Glutamatergic neuron (in vitro differentiated cells): ENCODE measurements around the gene PPP4R2. TPM values are rescaled to one million over a fixed set of nuclear protein-coding genes. Genes with fewer than 3 reads are reported as not detected.

Experiments
- DNase-seq: peaks from one replicate; pipeline ENCODE4 v3.0.0; 2022
- H3K27ac Mint-ChIP-seq: one replicate; pipeline ENCODE4 v1.8.0; 2020; ENCODE audit warnings: mild to moderate bottlenecking, mixed read lengths, inconsistent platforms; ENCODE audit not compliant: unreplicated experiment
- H3K27me3 Mint-ChIP-seq: one replicate; pipeline ENCODE4 v1.8.0; 2020; ENCODE audit warnings: mild to moderate bottlenecking, moderate library complexity, mixed read lengths, inconsistent platforms; ENCODE audit not compliant: unreplicated experiment
- H3K36me3 Mint-ChIP-seq: one replicate; pipeline ENCODE4 v1.8.0; 2020; ENCODE audit warnings: mild to moderate bottlenecking, mixed read lengths, inconsistent platforms; ENCODE audit not compliant: unreplicated experiment
- H3K4me1 Mint-ChIP-seq: one replicate; pipeline ENCODE4 v1.8.0; 2020; ENCODE audit warnings: mild to moderate bottlenecking, low read depth, mixed read lengths, inconsistent platforms; ENCODE audit not compliant: unreplicated experiment
- H3K4me3 Mint-ChIP-seq: one replicate; pipeline ENCODE4 v1.8.0; 2020; ENCODE audit warnings: mild to moderate bottlenecking, mixed read lengths, inconsistent platforms; ENCODE audit not compliant: unreplicated experiment
- H3K9me3 Mint-ChIP-seq: one replicate; pipeline ENCODE4 v1.8.0; 2020; ENCODE audit warnings: mild to moderate bottlenecking, moderate library complexity, mixed read lengths, inconsistent platforms; ENCODE audit not compliant: unreplicated experiment
- total RNA-seq: library from RNA; stranded (reverse); fragmentation: NEBNext Ultra II Directional; extraction: Animal tissue kit (Norgen Biotek cat#: 25700); gene quantifications from one replicate; pipeline ENCODE4 v1.2.1, GENCODE V29; 2021; ENCODE audit not compliant: unreplicated experiment
- TF ChIP-seq, protein P1 (sequence below): fragments of 200-600 bp; sonication (generic); IDR thresholded peaks from one replicate; pipeline ENCODE4 v1.5.0; 2021; ENCODE audit not compliant: partially characterized antibody, unreplicated experiment

Gene PPP4R2
- total RNA-seq, 1 donor from 2014 or later, result 77.9 TPM

DNA sequence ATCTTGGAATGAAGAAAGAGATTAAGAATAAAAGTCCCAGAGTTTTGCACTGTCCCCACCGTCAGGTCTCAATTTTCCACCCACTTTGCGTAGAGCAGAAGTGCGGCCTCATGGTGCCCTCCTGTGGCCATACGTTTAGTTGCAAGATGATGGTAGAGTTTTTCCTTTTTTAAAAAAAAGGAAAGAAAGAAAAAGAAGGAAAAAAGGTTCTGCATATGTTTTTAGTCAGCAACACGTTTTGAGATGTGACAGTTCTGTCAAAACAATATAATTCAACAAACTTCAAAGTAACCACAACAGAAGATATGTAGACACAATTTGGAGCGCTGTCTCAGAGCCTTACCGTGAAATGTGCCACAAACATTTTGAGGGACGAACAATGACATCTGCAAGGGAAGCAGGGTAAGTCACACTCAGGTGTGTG lies 89.5 kb downstream of the PPP4R2 start:
- TF ChIP-seq, protein P1, sequence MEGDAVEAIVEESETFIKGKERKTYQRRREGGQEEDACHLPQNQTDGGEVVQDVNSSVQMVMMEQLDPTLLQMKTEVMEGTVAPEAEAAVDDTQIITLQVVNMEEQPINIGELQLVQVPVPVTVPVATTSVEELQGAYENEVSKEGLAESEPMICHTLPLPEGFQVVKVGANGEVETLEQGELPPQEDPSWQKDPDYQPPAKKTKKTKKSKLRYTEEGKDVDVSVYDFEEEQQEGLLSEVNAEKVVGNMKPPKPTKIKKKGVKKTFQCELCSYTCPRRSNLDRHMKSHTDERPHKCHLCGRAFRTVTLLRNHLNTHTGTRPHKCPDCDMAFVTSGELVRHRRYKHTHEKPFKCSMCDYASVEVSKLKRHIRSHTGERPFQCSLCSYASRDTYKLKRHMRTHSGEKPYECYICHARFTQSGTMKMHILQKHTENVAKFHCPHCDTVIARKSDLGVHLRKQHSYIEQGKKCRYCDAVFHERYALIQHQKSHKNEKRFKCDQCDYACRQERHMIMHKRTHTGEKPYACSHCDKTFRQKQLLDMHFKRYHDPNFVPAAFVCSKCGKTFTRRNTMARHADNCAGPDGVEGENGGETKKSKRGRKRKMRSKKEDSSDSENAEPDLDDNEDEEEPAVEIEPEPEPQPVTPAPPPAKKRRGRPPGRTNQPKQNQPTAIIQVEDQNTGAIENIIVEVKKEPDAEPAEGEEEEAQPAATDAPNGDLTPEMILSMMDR, result peak; percentile 78
- Mint-ChIP-seq H3K4me3 (no peak overlapping the region), H3K36me3 (no peaks in the 10 kb centered on the region), H3K27me3 (peaks cover 2% of the 10 kb centered on the region), H3K9me3 (peaks cover 8% of the 10 kb centered on the region), H3K4me1 (no peaks in the 10 kb centered on the region), H3K27ac (no peak overlapping the region)
- DNase-seq, result peak; percentile 66

DNA sequence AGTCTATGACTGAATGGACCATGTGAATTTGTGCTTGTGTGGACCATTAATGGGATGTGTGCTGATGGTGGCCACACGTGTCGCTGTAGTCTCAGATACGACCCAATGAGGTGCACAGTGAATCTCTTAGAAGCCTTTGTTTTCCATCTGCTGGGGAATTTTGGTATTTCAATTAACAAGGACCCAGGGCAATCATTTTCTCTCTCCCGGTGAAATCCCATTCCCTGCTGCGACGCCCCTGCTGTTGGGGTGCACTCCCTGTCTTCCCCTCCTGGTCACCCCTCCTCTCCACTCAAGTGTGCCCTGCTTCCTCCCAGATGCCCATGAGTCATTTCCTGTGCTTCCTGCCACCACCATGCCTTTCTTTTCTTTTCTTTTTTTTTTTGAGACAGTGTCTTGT lies 97.5 kb downstream of the PPP4R2 start:
- no peak for DNase-seq
- Mint-ChIP-seq H3K4me3 (no peak overlapping the region), H3K4me1 (no peaks in the 10 kb centered on the region), H3K27me3 (peaks cover 1% of the 10 kb centered on the region), H3K9me3 (peaks cover 2% of the 10 kb centered on the region), H3K36me3 (peaks cover 4% of the 10 kb centered on the region), H3K27ac (no peak overlapping the region)
- TF ChIP-seq, protein P1, result peak; percentile 45

DNA sequence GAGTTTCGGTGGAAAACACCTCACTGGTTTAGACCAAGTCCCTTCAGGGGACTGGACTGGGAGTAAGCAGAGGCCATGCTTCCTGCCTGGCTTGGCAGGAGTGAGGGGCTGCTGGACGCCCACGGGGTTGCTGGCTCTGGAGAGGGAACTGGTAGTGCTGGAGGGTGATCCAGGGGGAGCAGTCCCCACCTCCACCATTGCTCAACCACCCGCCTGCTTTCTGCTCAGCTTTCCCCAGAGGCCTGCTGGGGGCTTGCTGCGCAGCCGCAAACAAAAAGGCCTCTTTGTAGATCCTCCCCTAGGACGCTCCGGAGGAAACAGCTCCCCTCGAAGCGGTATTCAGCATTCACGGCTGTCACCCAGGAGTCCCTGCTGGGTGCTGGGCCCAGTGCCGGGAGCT lies 98.3 kb downstream of the PPP4R2 start:
- no peaks in the 10 kb centered on the region for H3K4me1 Mint-ChIP-seq
- peaks cover 1% of the 10 kb centered on the region for H3K27me3 Mint-ChIP-seq
- H3K36me3 Mint-ChIP-seq, result peaks cover 4% of the 10 kb centered on the region
- H3K4me3 Mint-ChIP-seq, result no peak overlapping the region
- TF ChIP-seq, protein P1, result no peak
- H3K27ac Mint-ChIP-seq, result no peak overlapping the region
- H3K9me3 Mint-ChIP-seq, result peaks cover 2% of the 10 kb centered on the region
- DNase-seq, result peak; percentile 22

DNA sequence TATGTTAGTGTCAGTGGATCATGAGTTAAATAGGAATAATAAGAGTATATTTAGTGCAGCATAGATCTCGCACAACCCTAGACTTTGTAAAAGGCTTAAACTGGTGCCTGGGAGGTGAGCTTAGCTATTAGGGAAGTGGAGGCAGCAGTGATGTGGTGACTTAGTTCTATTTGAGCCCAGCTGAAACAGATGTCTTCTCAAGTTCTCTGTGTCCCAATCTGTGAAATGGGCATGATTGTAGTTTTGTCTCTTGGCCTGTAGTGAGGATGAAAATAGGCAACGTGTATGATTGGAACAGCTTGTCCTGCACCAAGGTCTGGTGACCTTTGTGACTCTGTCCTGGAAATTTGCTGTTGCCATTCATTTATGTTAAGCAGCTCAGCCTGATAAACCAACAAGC lies 99.6 kb downstream of the PPP4R2 start:
- no peaks in the 10 kb centered on the region for H3K4me1 Mint-ChIP-seq
- H3K9me3 Mint-ChIP-seq, result no peaks in the 10 kb centered on the region
- no peak overlapping the region for H3K27ac Mint-ChIP-seq
- peaks cover 1% of the 10 kb centered on the region for H3K27me3 Mint-ChIP-seq
- no peak overlapping the region for H3K4me3 Mint-ChIP-seq
- DNase-seq, result no peak
- TF ChIP-seq, protein P1, result no peak
- H3K36me3 Mint-ChIP-seq, result peaks cover 4% of the 10 kb centered on the region

DNA sequence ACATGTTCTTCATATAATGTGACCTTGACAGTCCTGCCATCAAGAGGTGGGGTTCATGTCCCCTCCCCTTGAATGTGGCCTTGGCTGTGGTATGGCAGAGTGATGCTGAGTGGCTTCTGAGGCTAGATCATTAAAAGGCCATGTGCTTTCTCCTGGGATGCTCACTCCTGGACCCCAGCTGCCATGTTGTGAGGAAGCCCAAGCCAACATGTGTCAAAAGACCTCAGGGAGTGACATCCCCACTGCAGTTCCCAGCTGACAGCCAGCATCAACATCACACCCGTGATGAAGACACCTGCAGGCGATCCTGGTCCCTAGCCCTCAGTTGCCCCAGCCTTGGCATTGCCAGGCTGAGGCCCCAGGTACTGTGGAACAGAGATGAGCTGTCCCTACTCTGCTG lies 101.4 kb downstream of the PPP4R2 start:
- H3K27ac Mint-ChIP-seq, result no peak overlapping the region
- TF ChIP-seq, protein P1, result no peak
- peaks cover 1% of the 10 kb centered on the region for H3K27me3 Mint-ChIP-seq
- no peaks in the 10 kb centered on the region for H3K9me3 Mint-ChIP-seq
- H3K36me3 Mint-ChIP-seq, result peaks cover 4% of the 10 kb centered on the region
- H3K4me3 Mint-ChIP-seq, result no peak overlapping the region
- DNase-seq, result no peak
- no peaks in the 10 kb centered on the region for H3K4me1 Mint-ChIP-seq
